ENCODE measurements around the gene PPIA.
"Not testable (repeated sequence)": the region's sequence is repeated elsewhere in the genome, so short reads cannot be mapped to it uniquely, and the experiment has no call there.

Gene PPIA

GRCh38 chr7:44783407-44783806 is 13.1 kb upstream of the PPIA start:
- no peak overlapping the region for H3K27ac ChIP-seq (replicated peaks)
- no peak for DNase-seq (ENCODE audit: low read depth in 1 of 2, low spot score in 1 of 2)
- no peak overlapping the region for H3K4me3 ChIP-seq (replicated peaks; ENCODE audit: insufficient read depth, low read length)
- no peak for TF ChIP-seq CTCF (IDR thresholded peaks at IDR 0.05; ENCODE audit: insufficient read depth, low read length)
- TF ChIP-seq SPI1 (IDR thresholded peaks at IDR 0.05; ENCODE audit: borderline replicate concordance, low read depth) = no peak
- TF ChIP-seq POLR2AphosphoS5 (IDR thresholded peaks at IDR 0.05; ENCODE audit: low read depth) = no peak
- TF ChIP-seq, protein P1, sequence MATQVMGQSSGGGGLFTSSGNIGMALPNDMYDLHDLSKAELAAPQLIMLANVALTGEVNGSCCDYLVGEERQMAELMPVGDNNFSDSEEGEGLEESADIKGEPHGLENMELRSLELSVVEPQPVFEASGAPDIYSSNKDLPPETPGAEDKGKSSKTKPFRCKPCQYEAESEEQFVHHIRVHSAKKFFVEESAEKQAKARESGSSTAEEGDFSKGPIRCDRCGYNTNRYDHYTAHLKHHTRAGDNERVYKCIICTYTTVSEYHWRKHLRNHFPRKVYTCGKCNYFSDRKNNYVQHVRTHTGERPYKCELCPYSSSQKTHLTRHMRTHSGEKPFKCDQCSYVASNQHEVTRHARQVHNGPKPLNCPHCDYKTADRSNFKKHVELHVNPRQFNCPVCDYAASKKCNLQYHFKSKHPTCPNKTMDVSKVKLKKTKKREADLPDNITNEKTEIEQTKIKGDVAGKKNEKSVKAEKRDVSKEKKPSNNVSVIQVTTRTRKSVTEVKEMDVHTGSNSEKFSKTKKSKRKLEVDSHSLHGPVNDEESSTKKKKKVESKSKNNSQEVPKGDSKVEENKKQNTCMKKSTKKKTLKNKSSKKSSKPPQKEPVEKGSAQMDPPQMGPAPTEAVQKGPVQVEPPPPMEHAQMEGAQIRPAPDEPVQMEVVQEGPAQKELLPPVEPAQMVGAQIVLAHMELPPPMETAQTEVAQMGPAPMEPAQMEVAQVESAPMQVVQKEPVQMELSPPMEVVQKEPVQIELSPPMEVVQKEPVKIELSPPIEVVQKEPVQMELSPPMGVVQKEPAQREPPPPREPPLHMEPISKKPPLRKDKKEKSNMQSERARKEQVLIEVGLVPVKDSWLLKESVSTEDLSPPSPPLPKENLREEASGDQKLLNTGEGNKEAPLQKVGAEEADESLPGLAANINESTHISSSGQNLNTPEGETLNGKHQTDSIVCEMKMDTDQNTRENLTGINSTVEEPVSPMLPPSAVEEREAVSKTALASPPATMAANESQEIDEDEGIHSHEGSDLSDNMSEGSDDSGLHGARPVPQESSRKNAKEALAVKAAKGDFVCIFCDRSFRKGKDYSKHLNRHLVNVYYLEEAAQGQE (IDR thresholded peaks at IDR 0.05; ENCODE audit: insufficient replicate concordance, low read depth) = no peak
- TF ChIP-seq GABPA (IDR thresholded peaks at IDR 0.05; ENCODE audit: low read depth) = no peak
- H3K27me3 ChIP-seq (ENCODE audit: insufficient read depth, poor library complexity, severe bottlenecking) = no peaks in the 10 kb centered on the region

- Histone ChIP-seq H3K4me3 (replicated peaks; ENCODE audit: insufficient read depth, low read length) (no peak overlapping the region), H3K27me3 (ENCODE audit: insufficient read depth, poor library complexity, severe bottlenecking) (no peaks in the 10 kb centered on the region), H3K27ac (replicated peaks) (no peak overlapping the region)
- no peak for DNase-seq (ENCODE audit: low read depth in 1 of 2, low spot score in 1 of 2)
- no peak for TF ChIP-seq POLR2AphosphoS5 (IDR thresholded peaks at IDR 0.05; ENCODE audit: low read depth)
- TF ChIP-seq SPI1 (IDR thresholded peaks at IDR 0.05; ENCODE audit: borderline replicate concordance, low read depth) = no peak
- TF ChIP-seq, protein P1 (IDR thresholded peaks at IDR 0.05; ENCODE audit: insufficient replicate concordance, low read depth) = no peak
- no peak for TF ChIP-seq GABPA (IDR thresholded peaks at IDR 0.05; ENCODE audit: low read depth)
- no peak for TF ChIP-seq CTCF (IDR thresholded peaks at IDR 0.05; ENCODE audit: insufficient read depth, low read length)
These were observed 12.1 kb upstream of the PPIA start for GRCh38 chr7:44784364-44784763.

GRCh38 chr7:44785218-44785617 is 11.3 kb upstream of the PPIA start:
- not testable (repeated sequence) for H3K4me3 ChIP-seq (replicated peaks; ENCODE audit: insufficient read depth, low read length); H3K27me3 ChIP-seq (ENCODE audit: insufficient read depth, poor library complexity, severe bottlenecking); DNase-seq (ENCODE audit: low read depth in 1 of 2, low spot score in 1 of 2); H3K27ac ChIP-seq (replicated peaks)

DNA sequence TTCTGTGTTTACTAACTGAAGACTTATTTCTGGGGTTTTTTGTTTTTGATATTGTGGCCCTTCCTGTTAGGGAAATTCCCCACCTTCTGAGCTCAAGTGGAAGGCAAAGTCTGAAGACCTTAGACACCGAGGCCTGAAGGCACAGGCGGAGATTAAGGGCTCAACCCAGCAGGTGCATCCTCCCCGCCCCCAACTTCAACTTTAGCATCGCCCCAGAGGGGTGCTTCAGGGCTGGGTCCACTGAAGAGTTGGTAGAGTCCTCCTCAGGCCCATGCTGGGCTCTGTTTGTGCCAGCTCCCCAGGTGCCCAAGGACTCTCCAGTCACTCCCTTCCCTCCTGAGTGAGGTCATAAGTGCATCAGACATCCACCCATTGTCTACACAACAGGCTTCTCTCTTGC is 9.4 kb upstream of the PPIA start:
- DNase-seq (ENCODE audit: low read depth in 1 of 2, low spot score in 1 of 2) = no peak
- TF ChIP-seq GABPA (IDR thresholded peaks at IDR 0.05; ENCODE audit: low read depth) (no peak), POLR2AphosphoS5 (IDR thresholded peaks at IDR 0.05; ENCODE audit: low read depth) (no peak)

GRCh38 chr7:44787762-44788161 is 8.7 kb upstream of the PPIA start:
- no peak for TF ChIP-seq GABPA (IDR thresholded peaks at IDR 0.05; ENCODE audit: low read depth)
- no peak for TF ChIP-seq POLR2AphosphoS5 (IDR thresholded peaks at IDR 0.05; ENCODE audit: low read depth)
- TF ChIP-seq SPI1 (IDR thresholded peaks at IDR 0.05; ENCODE audit: borderline replicate concordance, low read depth) = no peak
- TF ChIP-seq CTCF (IDR thresholded peaks at IDR 0.05; ENCODE audit: insufficient read depth, low read length) = no peak
- TF ChIP-seq, protein P1 (IDR thresholded peaks at IDR 0.05; ENCODE audit: insufficient replicate concordance, low read depth) = no peak
- H3K4me3 ChIP-seq (replicated peaks; ENCODE audit: insufficient read depth, low read length) = no peak overlapping the region
- H3K27ac ChIP-seq (replicated peaks) = no peak overlapping the region
- no peak for DNase-seq (ENCODE audit: low read depth in 1 of 2, low spot score in 1 of 2)
- no peaks in the 10 kb centered on the region for H3K27me3 ChIP-seq (ENCODE audit: insufficient read depth, poor library complexity, severe bottlenecking)

More for the DNA sequence above, 9.4 kb upstream of the PPIA start:
- Histone ChIP-seq H3K4me3 (replicated peaks; ENCODE audit: insufficient read depth, low read length) (no peak overlapping the region), H3K27ac (replicated peaks) (no peak overlapping the region), H3K27me3 (ENCODE audit: insufficient read depth, poor library complexity, severe bottlenecking) (no peaks in the 10 kb centered on the region)

Data from HL-60 (cell line).